GM21360 (cell line): ENCODE data around the gene ORAI2.
"Not testable (repeated sequence)": the region's sequence is repeated elsewhere in the genome, so short reads cannot be mapped to it uniquely, and the experiment has no call there.

Experiments
- ATAC-seq: cut with Tn5 transposase; IDR thresholded peaks from one replicate; pipeline ENCODE4 v1.9.1; 2021; ENCODE audit warnings: mild to moderate bottlenecking, moderate library complexity; ENCODE audit not compliant: unreplicated experiment

ORAI2 gene

GRCh38 chr7:102433219-102434038 lies at the start of gene ORAI2:
Gene ORAI2, plus strand, starts transcription at chr7:102433575. Its CDS starts 5,382 bp downstream, at chr7:102438957.
- peak; percentile 53 for ATAC-seq

- no peak for ATAC-seq
Observed at GRCh38 chr7:102387064-102387463, 46.3 kb upstream of the ORAI2 start.

DNA sequence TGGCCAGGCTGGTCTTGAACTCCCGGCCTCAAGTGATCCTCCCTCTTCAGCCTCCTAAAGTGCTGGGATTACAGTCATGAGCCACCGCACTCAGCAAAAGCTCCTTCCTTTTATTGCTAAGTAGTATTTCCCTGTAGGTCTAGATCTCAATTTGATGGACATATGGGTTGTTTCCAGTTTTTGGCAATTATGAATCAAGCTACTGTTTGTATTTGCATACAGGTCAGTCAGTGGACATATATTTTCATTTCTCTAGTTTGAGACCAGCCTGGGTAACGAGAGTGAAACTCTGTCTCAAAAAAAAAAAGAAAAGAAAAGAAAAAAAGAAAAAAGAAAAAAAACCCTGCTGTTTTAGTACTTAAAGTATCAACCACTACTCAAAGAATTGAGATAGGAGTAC lies 43.6 kb upstream of the ORAI2 start:
- no peak for ATAC-seq

DNA sequence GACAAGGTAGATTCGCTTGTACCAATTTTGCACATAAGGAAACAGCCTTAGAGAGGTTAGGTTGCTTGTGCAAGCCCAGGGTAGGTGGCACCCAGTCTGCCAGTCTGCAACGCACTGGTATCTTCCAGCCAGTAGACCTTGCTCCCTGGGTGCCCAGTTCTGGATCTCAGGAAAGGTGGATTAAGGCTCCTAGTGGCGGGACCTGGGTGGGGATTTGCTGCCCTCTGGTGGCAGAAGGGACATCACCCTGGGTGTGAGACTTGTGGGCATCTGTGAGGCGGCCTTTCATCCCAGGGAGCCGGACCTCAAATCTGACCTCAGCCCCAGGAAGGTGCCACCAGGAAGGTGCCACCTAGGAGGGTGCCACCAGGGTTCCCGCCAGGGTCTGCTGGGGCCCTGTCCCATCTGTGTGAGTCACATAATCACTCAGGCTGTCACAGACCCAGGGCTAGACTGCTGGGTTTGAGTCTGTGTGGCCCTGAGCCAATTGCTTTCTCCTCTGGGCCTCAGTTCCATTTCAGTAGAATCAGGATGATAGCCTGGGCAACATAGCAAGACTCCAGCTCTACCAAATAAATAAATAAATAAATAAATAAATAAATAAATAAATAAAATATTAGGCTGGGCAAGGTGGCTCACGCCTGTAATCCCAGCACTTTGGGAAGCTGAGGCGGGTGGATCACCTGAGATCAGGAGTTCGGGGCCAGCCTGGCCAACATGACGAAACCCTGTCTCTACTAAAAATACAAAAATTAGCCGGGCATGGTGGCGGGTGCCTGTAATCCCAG lies 42.5 kb upstream of the ORAI2 start:
- ATAC-seq: no peak

GRCh38 chr7:102392330-102392729 lies 41.0 kb upstream of the ORAI2 start:
- ATAC-seq: no peak

DNA sequence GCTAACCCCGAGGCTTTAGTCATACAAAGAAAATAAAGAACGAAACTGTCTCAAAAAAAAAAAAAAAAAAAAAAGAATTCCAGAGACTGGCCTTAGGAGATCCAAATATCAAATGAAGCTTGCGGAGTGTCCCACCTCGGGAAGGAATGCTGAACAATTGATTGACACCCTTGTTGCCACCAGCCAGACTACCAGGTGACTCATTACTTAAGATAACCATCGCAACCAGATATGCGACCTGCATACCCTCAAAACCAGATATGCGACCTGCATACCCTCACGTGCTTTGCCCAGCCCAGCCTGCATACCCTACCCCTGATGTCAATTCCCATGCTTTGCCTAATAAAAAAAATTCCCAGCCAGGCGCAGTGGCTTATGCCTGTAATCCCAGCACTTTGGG lies 39.9 kb upstream of the ORAI2 start:
- no peak for ATAC-seq

- ATAC-seq: peak; percentile 2
Observed at GRCh38 chr7:102395592-102395872, 37.8 kb upstream of the ORAI2 start.

- ATAC-seq: peak; percentile 93
Observed at GRCh38 chr7:102395873-102396709, 37.3 kb upstream of the ORAI2 start, which contains the start of gene PRKRIP1. Gene PRKRIP1, plus strand, starts transcription at chr7:102396363. Its CDS starts 49 bp downstream, at chr7:102396412.

GRCh38 chr7:102396710-102397019 lies 36.7 kb upstream of the ORAI2 start:
- no peak for ATAC-seq

GRCh38 chr7:102398543-102398942 lies 34.8 kb upstream of the ORAI2 start:
- ATAC-seq: no peak

- no peak for ATAC-seq
Observed at GRCh38 chr7:102400360-102400759, 33.0 kb upstream of the ORAI2 start.

GRCh38 chr7:102403563-102403962 lies 29.8 kb upstream of the ORAI2 start:
- no peak for ATAC-seq

GRCh38 chr7:102404005-102404861 lies 29.1 kb upstream of the ORAI2 start:
- peak; percentile 68 for ATAC-seq

DNA sequence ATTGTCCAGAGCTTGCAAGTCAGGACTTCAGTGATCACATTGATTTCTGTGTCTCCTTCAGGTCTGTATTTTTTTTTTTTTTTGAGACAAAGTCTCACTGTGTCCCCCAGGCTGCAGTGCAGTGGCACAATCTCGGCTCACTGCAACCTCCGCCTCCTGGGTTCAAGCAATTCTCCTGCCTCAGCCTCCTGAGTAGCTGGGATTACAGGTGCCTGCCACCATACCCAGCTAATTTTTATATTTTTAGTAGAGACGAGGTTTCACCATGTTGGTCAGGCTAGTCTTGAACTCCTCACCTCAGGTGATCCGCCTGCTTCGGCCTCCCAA lies 28.6 kb upstream of the ORAI2 start:
- not testable (repeated sequence) for ATAC-seq

DNA sequence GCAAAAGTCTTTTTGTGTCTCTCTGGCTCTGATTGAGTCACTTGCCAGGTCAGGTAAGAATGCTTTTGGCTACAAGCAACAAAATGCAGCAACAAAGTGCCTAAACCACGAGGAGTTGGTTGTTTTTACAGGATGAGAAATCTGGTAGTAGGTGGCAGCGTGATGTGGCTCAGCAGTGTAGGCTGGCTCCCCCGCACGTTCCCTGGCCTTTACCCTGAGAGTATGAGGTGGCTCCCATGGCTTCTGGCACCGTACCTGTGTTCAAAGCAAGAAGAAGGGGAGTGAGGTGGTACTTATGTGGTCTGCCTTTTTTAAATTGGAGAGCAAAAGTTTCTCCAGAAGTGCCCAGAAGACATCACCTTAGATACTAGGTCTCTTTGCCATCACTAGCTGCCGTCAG lies 25.5 kb upstream of the ORAI2 start:
- no peak for ATAC-seq

- ATAC-seq: peak; percentile 44
Observed at GRCh38 chr7:102408530-102408929, 24.8 kb upstream of the ORAI2 start.

DNA sequence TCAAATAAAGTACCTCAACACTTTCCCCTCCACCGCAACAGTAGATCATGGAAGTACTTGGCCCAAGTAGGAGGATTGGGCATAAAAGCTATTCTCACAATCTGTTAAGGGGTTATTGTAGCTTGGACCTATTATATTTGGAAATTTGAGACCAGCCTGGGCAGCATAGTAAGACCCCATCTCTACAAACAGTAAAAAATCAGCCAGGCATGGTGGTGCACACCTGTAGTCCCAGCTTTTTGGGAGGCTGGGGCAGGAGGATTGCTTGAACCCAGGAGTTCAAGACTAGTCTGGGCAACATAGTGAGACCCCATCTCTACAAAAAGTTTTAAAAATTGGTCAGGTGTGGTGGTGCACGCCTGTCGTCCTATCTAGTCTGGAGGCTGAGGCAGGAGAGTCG lies 24.0 kb upstream of the ORAI2 start:
- ATAC-seq: no peak

DNA sequence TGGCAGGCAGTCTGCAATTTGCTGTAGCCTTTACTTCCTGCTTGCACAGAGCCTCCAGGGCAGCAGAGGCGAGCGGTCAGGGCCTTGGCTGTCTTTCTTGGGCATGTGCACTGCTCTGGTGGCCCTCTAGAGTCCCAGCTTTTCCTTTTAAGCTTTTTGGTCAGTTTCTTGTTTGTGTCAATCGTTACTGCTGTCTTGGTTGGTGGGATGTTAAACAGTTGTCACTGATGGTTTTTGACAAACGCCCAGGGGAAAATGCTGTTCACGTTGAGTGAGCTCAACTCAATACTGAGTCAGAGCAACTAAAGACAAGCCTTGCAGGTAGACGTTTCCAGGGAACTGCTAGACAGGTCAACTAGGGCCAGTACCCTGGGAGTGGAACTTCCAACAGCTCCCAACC lies 23.3 kb upstream of the ORAI2 start:
- no peak for ATAC-seq

DNA sequence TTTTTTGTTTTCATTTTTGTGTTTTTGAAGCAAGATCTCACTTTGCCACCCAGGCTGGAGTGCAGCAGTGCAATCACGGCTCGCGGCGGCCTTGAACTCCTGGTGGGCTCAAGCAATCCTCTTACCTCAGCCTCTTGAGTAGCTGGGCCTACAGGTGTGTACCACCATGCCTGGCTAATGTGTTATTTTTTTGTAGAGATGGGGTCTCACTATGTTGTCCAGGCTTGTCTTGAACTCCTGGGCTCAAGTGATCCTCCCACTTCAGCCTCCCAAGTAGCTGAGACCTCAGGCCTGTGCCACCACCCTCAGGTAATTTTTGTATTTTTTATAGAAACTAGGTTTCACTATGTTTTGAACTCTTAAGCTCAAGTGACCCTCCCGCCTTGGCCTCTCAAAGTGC lies 22.5 kb upstream of the ORAI2 start:
- no peak for ATAC-seq

DNA sequence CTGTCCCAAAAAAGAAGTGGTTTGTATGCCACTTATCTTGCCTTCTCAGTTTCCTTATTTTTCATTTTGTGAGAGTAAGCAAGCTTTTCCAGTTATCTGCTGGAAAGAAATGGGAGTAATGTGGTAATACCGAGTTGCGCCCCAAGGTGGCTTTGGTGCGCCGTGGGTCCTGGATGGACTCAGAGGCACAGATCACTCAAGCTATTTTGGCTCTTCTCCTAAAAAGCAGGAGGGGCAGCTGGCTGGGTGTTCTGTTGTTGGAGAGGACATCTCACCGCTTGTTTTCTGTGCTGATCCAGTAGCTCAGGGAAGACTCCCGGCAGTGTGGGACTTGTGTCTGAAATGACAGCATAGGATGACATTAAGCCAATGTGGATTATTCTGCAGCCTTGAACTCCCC lies 20.8 kb upstream of the ORAI2 start:
- ATAC-seq: no peak

DNA sequence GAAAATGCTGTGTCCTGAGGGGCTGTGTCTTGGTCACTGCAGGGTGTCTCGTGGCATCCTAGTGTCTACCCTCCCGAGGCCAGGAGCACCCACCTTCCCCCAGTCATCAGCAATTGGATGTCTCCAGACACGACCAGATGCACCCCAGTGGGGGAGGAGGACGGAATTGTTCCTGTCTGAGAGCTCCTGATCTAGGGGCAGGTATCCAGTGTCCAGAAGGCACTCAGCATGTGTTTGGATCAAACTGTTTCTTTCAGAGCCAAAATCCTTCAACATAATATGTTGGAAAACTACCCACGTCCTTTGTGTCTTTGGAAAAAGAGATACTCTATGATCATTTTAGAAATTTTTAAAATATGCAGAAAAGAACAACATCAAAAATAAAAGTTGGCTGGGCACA lies 20.3 kb upstream of the ORAI2 start:
- ATAC-seq: no peak
